SK-N-MC (cell line): ENCODE data around the gene IST1.

Source experiments
- EZH2 ChIP-seq: fragments of 200-600 bp; sonication (generic); IDR thresholded peaks from one replicate; pipeline ENCODE4 v1.6.1; 2017; ENCODE audit warnings: antibody characterized with exemption
- FOXP2 ChIP-seq: optimal IDR thresholded peaks from 2 replicates; pipeline ENCODE3; 2011; ENCODE audit warnings: mild to moderate bottlenecking, moderate library complexity; ENCODE audit not compliant: insufficient read depth; ENCODE audit errors: extremely low read length, control extremely low read depth
- POLR2AphosphoS5 ChIP-seq: IDR thresholded peaks from 2 replicates; pipeline ENCODE4 v1.6.1; 2012; ENCODE audit warnings: mild to moderate bottlenecking, low read depth, low read length, borderline replicate concordance

DNA sequence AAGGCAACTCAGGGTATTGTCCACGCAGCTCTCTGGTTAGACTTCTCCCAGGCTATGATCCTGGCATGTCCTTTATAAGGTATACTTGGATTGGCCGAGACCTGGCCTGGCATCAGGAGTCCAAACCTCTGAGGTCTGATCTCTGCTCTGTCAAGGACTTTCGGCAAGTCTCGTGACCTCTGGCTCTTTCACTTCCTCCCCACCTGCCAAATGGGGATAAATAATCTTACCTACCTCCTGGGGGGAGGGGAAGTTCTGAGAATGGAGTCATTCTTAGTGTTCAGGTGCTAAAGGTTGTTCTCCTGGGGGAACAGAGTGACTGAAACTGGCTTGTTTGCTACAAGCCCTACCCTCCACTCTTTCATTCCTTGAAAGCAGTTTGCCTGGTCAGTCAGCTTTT is 41.9 kb upstream of the IST1 start:
- no peak for TF ChIP-seq FOXP2
- no peak for TF ChIP-seq EZH2
- TF ChIP-seq POLR2AphosphoS5: no peak
